ENCODE measurements around the gene AURKAIP1.

DNA sequence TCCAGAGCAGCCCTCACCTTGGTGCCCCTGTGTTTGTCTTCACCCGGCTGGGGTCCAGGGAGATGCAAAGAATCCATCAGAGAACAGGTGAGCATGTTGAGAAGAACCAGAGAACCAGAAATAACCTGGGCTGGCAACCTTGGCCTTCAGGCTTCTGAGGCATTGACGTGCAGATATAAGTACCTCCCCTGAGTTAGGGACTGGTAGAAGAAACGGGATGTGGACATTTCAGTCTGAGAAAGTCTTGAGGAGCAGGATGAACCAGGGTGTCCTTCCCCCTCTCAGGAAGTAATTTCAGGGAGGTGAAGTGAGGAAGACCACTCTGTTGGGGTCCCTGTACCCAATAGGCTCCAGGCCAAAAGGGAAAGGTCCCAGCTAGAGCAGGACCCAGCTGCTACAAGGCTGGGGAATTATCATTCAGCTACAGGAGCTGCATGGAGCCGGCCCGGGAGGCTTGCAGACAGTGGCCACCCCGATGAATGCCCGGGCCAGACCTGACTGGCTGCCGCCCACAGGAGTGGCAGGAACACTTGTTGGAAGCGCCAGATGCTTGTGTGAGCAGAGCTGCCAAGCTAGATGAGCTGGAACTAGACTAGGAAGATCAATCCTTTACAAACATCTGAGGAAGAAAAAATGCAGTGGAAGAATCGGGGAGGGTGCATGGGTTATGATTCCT, 1.7 kb upstream of the AURKAIP1 start:
- TF ChIP-seq MLLT10 (CRISPR knock-in tag; IDR thresholded peaks at IDR 0.05): no peak
- TF ChIP-seq DBP (CRISPR knock-in tag; IDR thresholded peaks at IDR 0.05; ENCODE audit: not compliant biosample characterization): no peak
- TF ChIP-seq ZNF770 (CRISPR knock-in tag; IDR thresholded peaks at IDR 0.05): no peak
- no peak for TF ChIP-seq KAT8 (CRISPR knock-in tag; IDR thresholded peaks at IDR 0.05)
- no peak for TF ChIP-seq CTCF (CRISPR knock-in tag; IDR thresholded peaks at IDR 0.05)
- TF ChIP-seq ZNF780A (CRISPR knock-in tag; IDR thresholded peaks at IDR 0.05): no peak
- TF ChIP-seq RAD21 (CRISPR knock-in tag; IDR thresholded peaks at IDR 0.05): no peak
- no peak for TF ChIP-seq ERF (CRISPR knock-in tag; IDR thresholded peaks at IDR 0.05)
- TF ChIP-seq ZNF703 (CRISPR knock-in tag; IDR thresholded peaks at IDR 0.05; ENCODE audit: borderline replicate concordance): no peak
- TF ChIP-seq ZNF121 (CRISPR knock-in tag; IDR thresholded peaks at IDR 0.05): no peak
- no peak for TF ChIP-seq MYC (CRISPR knock-in tag; IDR thresholded peaks at IDR 0.05; ENCODE audit: borderline replicate concordance)
- TF ChIP-seq ZFP36 (IDR thresholded peaks at IDR 0.05; ENCODE audit: borderline replicate concordance, low read depth, low read length, partially characterized antibody): no peak
- TF ChIP-seq ZFX (CRISPR knock-in tag; IDR thresholded peaks at IDR 0.05; ENCODE audit: low read depth): no peak
- TF ChIP-seq, protein P1, sequence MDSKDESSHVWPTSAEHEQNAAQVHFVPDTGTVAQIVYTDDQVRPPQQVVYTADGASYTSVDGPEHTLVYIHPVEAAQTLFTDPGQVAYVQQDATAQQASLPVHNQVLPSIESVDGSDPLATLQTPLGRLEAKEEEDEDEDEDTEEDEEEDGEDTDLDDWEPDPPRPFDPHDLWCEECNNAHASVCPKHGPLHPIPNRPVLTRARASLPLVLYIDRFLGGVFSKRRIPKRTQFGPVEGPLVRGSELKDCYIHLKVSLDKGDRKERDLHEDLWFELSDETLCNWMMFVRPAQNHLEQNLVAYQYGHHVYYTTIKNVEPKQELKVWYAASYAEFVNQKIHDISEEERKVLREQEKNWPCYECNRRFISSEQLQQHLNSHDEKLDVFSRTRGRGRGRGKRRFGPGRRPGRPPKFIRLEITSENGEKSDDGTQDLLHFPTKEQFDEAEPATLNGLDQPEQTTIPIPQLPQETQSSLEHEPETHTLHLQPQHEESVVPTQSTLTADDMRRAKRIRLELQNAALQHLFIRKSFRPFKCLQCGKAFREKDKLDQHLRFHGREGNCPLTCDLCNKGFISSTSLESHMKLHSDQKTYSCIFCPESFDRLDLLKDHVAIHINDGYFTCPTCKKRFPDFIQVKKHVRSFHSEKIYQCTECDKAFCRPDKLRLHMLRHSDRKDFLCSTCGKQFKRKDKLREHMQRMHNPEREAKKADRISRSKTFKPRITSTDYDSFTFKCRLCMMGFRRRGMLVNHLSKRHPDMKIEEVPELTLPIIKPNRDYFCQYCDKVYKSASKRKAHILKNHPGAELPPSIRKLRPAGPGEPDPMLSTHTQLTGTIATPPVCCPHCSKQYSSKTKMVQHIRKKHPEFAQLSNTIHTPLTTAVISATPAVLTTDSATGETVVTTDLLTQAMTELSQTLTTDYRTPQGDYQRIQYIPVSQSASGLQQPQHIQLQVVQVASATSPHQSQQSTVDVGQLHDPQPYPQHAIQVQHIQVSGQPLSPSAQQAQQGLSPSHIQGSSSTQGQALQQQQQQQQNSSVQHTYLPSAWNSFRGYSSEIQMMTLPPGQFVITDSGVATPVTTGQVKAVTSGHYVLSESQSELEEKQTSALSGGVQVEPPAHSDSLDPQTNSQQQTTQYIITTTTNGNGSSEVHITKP (CRISPR knock-in tag; IDR thresholded peaks at IDR 0.05; ENCODE audit: low read depth): no peak
